Measurements from ENCODE around the gene FOXJ3. TPM values are rescaled to one million over a fixed set of nuclear protein-coding genes. Genes with fewer than 3 reads are reported as not detected.

FOXJ3 gene
- total RNA-seq, 6 donors from 2014 or later, result 21.6 to 81.4 (median 39.3) TPM

GRCh38 chr1:42350086-42350485, 15.1 kb upstream of the FOXJ3 start:
- Histone ChIP-seq H3K27ac (no peak overlapping the region), H3K36me3 (no peaks in the 10 kb centered on the region), H3K9me3 (no peaks in the 10 kb centered on the region), H3K4me3 (no peak overlapping the region), H3K27me3 (no peaks in the 10 kb centered on the region), H3K4me1 (no peaks in the 10 kb centered on the region)
- TF ChIP-seq CTCF (IDR thresholded peaks at IDR 0.05), result no peak
- no peak for TF ChIP-seq POLR2A (IDR thresholded peaks at IDR 0.05)
- no peak for ATAC-seq (ENCODE audit: low FRiP score in 2 of 2)
- no peak for DNase-seq
- 19 to 28% methylated on average over 1 of the region's 1 CpG for WGBS, 2 donors

- no peak for TF ChIP-seq POLR2AphosphoS5 (IDR thresholded peaks at IDR 0.05)
- TF ChIP-seq POLR2A (IDR thresholded peaks at IDR 0.05), result no peak
- TF ChIP-seq EP300 (IDR thresholded peaks at IDR 0.05), result no peak
- TF ChIP-seq CTCF (IDR thresholded peaks at IDR 0.05), result no peak
- Histone ChIP-seq H3K27me3 (no peaks in the 10 kb centered on the region), H3K9me3 (no peaks in the 10 kb centered on the region), H3K27ac (no peak overlapping the region), H3K4me1 (no peaks in the 10 kb centered on the region), H3K4me3 (no peak overlapping the region), H3K36me3 (no peaks in the 10 kb centered on the region)
- no peak for DNase-seq
- no peak for ATAC-seq (ENCODE audit: low FRiP score in 2 of 2)
These were observed 13.5 kb upstream of the FOXJ3 start for GRCh38 chr1:42348498-42348897.

GRCh38 chr1:42343049-42343448, 8.0 kb upstream of the FOXJ3 start:
- no peak for DNase-seq
- no peak for ATAC-seq (ENCODE audit: low FRiP score in 2 of 2)
- Histone ChIP-seq H3K4me1 (no peaks in the 10 kb centered on the region), H3K27ac (no peak overlapping the region), H3K36me3 (no peaks in the 10 kb centered on the region), H3K4me3 (no peak overlapping the region), H3K27me3 (no peaks in the 10 kb centered on the region), H3K9me3 (no peaks in the 10 kb centered on the region)
- no peak for TF ChIP-seq CTCF (IDR thresholded peaks at IDR 0.05)
- TF ChIP-seq POLR2AphosphoS5 (IDR thresholded peaks at IDR 0.05), result no peak
- no peak for TF ChIP-seq POLR2A (IDR thresholded peaks at IDR 0.05)
- no peak for TF ChIP-seq EP300 (IDR thresholded peaks at IDR 0.05)
- WGBS, 2 donors, result 70 to 88% methylated on average over 5 of the region's 5 CpGs

GRCh38 chr1:42340901-42341300, 5.9 kb upstream of the FOXJ3 start:
- Histone ChIP-seq H3K4me3 (no peak overlapping the region), H3K27me3 (no peaks in the 10 kb centered on the region), H3K36me3 (no peaks in the 10 kb centered on the region), H3K27ac (peak overlapping the region in 2 of 4 donors; percentile 2 to 4), H3K9me3 (no peaks in the 10 kb centered on the region), H3K4me1 (peaks cover 0 to 8% (median 6%) of the 10 kb centered on the region in 4 donors)
- TF ChIP-seq POLR2AphosphoS5 (IDR thresholded peaks at IDR 0.05), result no peak
- TF ChIP-seq EP300 (IDR thresholded peaks at IDR 0.05), result no peak
- no peak for TF ChIP-seq POLR2A (IDR thresholded peaks at IDR 0.05)
- TF ChIP-seq CTCF (IDR thresholded peaks at IDR 0.05), result no peak
- ATAC-seq (ENCODE audit: low FRiP score in 2 of 2), result no peak
- 90 to 100% methylated on average over 1 of the region's 1 CpG for WGBS, 2 donors
- no peak for DNase-seq

- TF ChIP-seq EP300 (IDR thresholded peaks at IDR 0.05) (peak in 1 of 4 donors; percentile 12), POLR2A (IDR thresholded peaks at IDR 0.05) (no peak), POLR2AphosphoS5 (IDR thresholded peaks at IDR 0.05) (no peak), CTCF (IDR thresholded peaks at IDR 0.05) (no peak)
- Histone ChIP-seq H3K4me3 (no peak overlapping the region), H3K36me3 (no peaks in the 10 kb centered on the region), H3K27ac (no peak overlapping the region), H3K9me3 (no peaks in the 10 kb centered on the region), H3K4me1 (peaks cover 0 to 12% (median 6%) of the 10 kb centered on the region in 4 donors), H3K27me3 (no peaks in the 10 kb centered on the region)
- WGBS, 2 donors, result 52 to 53% methylated on average over 2 of the region's 2 CpGs
- DNase-seq (peak in 1 of 2 donors; percentile 49), ATAC-seq (ENCODE audit: low FRiP score in 2 of 2) (no peak)
These were observed 5.1 kb upstream of the FOXJ3 start for GRCh38 chr1:42340093-42340492.
